MCF 10A (cell line): ENCODE data around the gene IL13RA1. TPM values are rescaled to one million over a fixed set of nuclear protein-coding genes. Genes with fewer than 3 reads are reported as not detected.

Experiments used
- BruUV-seq: library from RNA; stranded (reverse); fragments of 400-500 nt; replicated peaks from 2 replicates; lab custom pipeline; 2021; lab: Mats Ljungman, UMichigan
- CTCF ChIA-PET: fragments of 300-600 bp; sonication (Branson Sonifier 250); formaldehyde crosslinking; extraction: SDS; loops from one replicate; lab custom pipeline; 2021; ENCODE audit warnings: antibody characterized with exemption, inconsistent platforms; lab: Yijun Ruan, JAX
- POLR2A ChIA-PET: fragments of 300-600, 350-650 bp; sonication (Branson Sonifier 250); formaldehyde crosslinking; extraction: SDS; loops from one replicate; lab custom pipeline; 2020; ENCODE audit warnings: antibody characterized with exemption, inconsistent platforms; lab: Yijun Ruan, JAX
- DNase-seq: peaks from one replicate; pipeline ENCODE4 v3.0.0-alpha.2; 2018; ENCODE audit not compliant: unreplicated experiment
- H3K27ac Mint-ChIP-seq: one replicate; pipeline ENCODE4 v1.8.0; 2022; ENCODE audit warnings: mild to moderate bottlenecking, low read depth, mixed read lengths; ENCODE audit not compliant: unreplicated experiment
- H3K27me3 Mint-ChIP-seq: one replicate; pipeline ENCODE4 v1.8.0; 2022; ENCODE audit warnings: mixed read lengths; ENCODE audit not compliant: insufficient read depth, unreplicated experiment
- H3K36me3 Mint-ChIP-seq: one replicate; pipeline ENCODE4 v1.8.0; 2022; ENCODE audit warnings: mild to moderate bottlenecking, moderate library complexity, mixed read lengths; ENCODE audit not compliant: insufficient read depth, unreplicated experiment
- H3K4me1 Mint-ChIP-seq: one replicate; pipeline ENCODE4 v1.8.0; 2022; ENCODE audit warnings: mixed read lengths; ENCODE audit not compliant: insufficient read depth, unreplicated experiment
- H3K4me3 Mint-ChIP-seq: one replicate; pipeline ENCODE4 v1.8.0; 2022; ENCODE audit warnings: mild to moderate bottlenecking, moderate library complexity, mixed read lengths; ENCODE audit not compliant: unreplicated experiment
- H3K9me3 Mint-ChIP-seq: one replicate; pipeline ENCODE4 v1.8.0; 2022; ENCODE audit warnings: mixed read lengths; ENCODE audit not compliant: unreplicated experiment
- intact Hi-C: fragments of 100-400 bp; cut with micrococcal nuclease; formaldehyde crosslinking; loops from 2 replicates; pipeline ENCODE4 v1.14.1; 2022
- total RNA-seq: library from RNA; stranded (reverse); gene quantifications from 2 replicates; pipeline ENCODE4 v1.2.3, GENCODE V29; 2022
- TF ChIP-seq, protein P1 (sequence below): fragments of 200-600 bp; IDR thresholded peaks from one replicate; pipeline ENCODE4 v1.8.0; 2022; ENCODE audit warnings: antibody characterized with exemption, mild to moderate bottlenecking; ENCODE audit not compliant: unreplicated experiment

IL13RA1 gene
- total RNA-seq, 1 experiment from 2014 or later = 27.4 TPM

DNA sequence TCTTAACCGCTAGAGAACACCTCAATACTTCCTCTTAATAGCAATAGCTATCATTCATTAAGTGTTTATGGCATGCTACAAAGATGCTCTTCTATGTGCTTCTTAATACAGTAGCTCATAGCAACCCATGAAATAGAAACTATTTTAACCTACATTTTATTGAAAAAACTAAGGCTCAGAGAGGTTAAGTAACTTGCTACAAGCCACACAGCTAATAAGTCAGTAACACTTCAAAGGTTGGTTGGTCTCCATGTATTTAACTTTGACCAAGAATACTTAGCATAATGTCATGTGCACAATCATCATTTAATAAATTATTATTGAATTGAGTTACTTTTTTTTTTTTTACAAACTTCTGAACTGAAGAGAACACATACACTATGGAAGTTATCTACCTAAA is 36.1 kb downstream of the IL13RA1 start:
- H3K27me3 Mint-ChIP-seq = peaks cover 13% of the 10 kb centered on the region
- H3K27ac Mint-ChIP-seq = no peak overlapping the region
- no peak for DNase-seq
- no TSS peak for BruUV-seq
- ChIA-PET POLR2A (no interaction called here), CTCF (no interaction called here)
- TF ChIP-seq, protein P1, sequence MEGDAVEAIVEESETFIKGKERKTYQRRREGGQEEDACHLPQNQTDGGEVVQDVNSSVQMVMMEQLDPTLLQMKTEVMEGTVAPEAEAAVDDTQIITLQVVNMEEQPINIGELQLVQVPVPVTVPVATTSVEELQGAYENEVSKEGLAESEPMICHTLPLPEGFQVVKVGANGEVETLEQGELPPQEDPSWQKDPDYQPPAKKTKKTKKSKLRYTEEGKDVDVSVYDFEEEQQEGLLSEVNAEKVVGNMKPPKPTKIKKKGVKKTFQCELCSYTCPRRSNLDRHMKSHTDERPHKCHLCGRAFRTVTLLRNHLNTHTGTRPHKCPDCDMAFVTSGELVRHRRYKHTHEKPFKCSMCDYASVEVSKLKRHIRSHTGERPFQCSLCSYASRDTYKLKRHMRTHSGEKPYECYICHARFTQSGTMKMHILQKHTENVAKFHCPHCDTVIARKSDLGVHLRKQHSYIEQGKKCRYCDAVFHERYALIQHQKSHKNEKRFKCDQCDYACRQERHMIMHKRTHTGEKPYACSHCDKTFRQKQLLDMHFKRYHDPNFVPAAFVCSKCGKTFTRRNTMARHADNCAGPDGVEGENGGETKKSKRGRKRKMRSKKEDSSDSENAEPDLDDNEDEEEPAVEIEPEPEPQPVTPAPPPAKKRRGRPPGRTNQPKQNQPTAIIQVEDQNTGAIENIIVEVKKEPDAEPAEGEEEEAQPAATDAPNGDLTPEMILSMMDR = no peak
- intact Hi-C loops = no loop called here
- H3K4me3 Mint-ChIP-seq = no peak overlapping the region
- no peaks in the 10 kb centered on the region for H3K4me1 Mint-ChIP-seq
- peaks cover 30% of the 10 kb centered on the region for H3K36me3 Mint-ChIP-seq
- H3K9me3 Mint-ChIP-seq = no peaks in the 10 kb centered on the region

DNA sequence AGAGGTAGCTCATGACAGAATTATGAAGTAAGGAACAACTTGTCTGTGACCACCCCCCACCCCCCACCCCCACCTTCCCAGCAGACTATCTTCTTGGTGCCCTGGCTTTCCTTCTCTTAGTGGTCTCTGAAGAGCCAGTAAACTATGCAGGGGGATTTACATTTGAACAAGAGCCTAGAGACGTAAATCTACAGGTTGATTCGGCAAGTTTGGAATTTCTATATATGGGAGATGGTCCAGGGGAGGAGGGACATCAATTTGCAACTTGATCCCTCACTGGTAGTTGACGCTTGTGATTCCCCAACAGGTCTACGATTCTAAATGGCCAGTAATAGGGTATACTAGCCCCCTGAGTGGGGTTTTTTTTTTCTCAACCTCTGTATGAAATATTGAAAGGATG is 36.7 kb downstream of the IL13RA1 start:
- Mint-ChIP-seq H3K27me3 (peaks cover 13% of the 10 kb centered on the region), H3K36me3 (peaks cover 25% of the 10 kb centered on the region), H3K4me3 (no peak overlapping the region), H3K9me3 (no peaks in the 10 kb centered on the region), H3K4me1 (no peaks in the 10 kb centered on the region), H3K27ac (no peak overlapping the region)
- DNase-seq = no peak
- TF ChIP-seq, protein P1 = no peak
- POLR2A ChIA-PET = interaction anchor here (0.6 kb wide), 1 partner anchor 8 kb away, joined by 3 read pairs; no protein-coding TSS in a partner anchor
- BruUV-seq = no TSS peak
- intact Hi-C loops = no loop called here
- CTCF ChIA-PET = no interaction called here

DNA sequence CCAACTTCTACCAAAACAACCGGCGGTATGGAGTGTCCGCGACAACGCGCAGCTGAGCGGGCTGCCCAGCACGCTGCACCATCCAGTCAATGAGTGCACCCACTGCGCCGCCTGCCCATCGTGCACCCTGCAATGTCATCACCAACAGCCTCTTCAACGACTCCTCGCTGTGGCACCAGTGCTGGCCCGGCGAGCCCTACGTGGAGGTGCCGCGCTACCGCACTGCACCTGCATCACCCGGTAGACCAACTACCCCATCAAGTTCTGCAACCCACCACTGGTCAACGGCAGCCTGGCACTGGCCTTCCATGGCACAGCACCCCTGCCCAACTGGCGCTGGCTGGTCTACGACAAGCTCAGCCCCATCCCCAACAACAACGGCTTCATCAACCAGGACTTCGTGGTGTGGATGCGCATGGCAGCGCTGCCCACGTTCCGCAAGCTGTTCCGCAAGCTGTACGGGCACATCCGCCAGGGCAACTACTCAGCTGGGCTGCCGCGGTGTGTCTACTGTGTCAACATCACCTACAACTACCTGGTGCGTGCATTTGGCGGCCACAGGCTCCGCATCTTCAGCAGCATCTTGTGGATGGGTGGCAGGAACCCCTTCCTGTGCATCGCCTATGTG is 42.8 kb downstream of the IL13RA1 start:
- CTCF ChIA-PET = interaction anchor here (0.5 kb wide), 1 partner anchor 791 kb away, joined by 3 read pairs; no protein-coding TSS in a partner anchor
- Mint-ChIP-seq H3K9me3 (no peaks in the 10 kb centered on the region), H3K36me3 (peaks cover 16% of the 10 kb centered on the region), H3K4me3 (no peak overlapping the region), H3K4me1 (no peaks in the 10 kb centered on the region), H3K27me3 (peaks cover 8% of the 10 kb centered on the region), H3K27ac (no peak overlapping the region)
- DNase-seq = no peak
- intact Hi-C loops = no loop called here
- BruUV-seq = no TSS peak
- TF ChIP-seq, protein P1 = no peak
- POLR2A ChIA-PET = no interaction called here

DNA sequence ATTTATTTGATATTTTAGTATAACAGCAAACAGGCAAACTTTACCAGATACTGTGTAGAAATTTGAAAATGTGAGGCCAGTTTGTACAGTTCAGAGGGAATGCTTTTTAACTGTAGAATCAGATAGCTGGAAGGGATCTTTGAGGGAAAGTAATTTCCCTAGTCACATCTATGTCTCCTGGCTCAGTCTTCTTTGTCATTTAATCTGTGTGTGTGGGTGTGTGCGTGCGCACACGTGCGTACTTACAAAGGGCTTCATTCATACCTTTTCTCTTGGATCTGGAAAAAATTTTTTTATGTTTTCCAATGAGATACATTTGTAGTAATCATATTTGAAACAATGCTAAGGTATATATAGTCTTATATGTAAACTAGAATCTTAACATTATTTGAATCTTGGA is 44.6 kb downstream of the IL13RA1 start:
- peaks cover 13% of the 10 kb centered on the region for H3K36me3 Mint-ChIP-seq
- H3K9me3 Mint-ChIP-seq = no peaks in the 10 kb centered on the region
- intact Hi-C loops = no loop called here
- POLR2A ChIA-PET = interaction anchor here (0.8 kb wide), 1 partner anchor 48 kb away, joined by 3 read pairs; no protein-coding TSS in a partner anchor
- CTCF ChIA-PET = interaction anchor here (1.1 kb wide), 1 partner anchor 129 kb away, joined by 3 read pairs; no protein-coding TSS in a partner anchor
- no TSS peak for BruUV-seq
- H3K27me3 Mint-ChIP-seq = peaks cover 16% of the 10 kb centered on the region
- H3K4me1 Mint-ChIP-seq = no peaks in the 10 kb centered on the region
- TF ChIP-seq, protein P1 = no peak
- DNase-seq = no peak
- H3K4me3 Mint-ChIP-seq = no peak overlapping the region
- H3K27ac Mint-ChIP-seq = no peak overlapping the region
